Activated B cell treated with CpG ODN at 0.5 μM for 24 hours (primary cell): ENCODE measurements around the gene RFC4. TPM values are rescaled to one million over a fixed set of nuclear protein-coding genes. Genes with fewer than 3 reads are reported as not detected.

Experiments
- ATAC-seq: fragments of 200-7000 bp; cut with Tn5 transposase; one replicate; pipeline ENCODE4 v1.10.0; 2021; ENCODE audit warnings: low read depth, mild to moderate bottlenecking, moderate library complexity
- CTCF ChIA-PET: fragments of 350-600 bp; sonication (Branson Sonifier 250); formaldehyde crosslinking; loops from one replicate; lab custom pipeline; 2021; ENCODE audit warnings: antibody characterized with exemption; lab: Charles Lee
- POLR2A ChIA-PET: fragments of 350-600 bp; sonication (Branson Sonifier 250); formaldehyde crosslinking; loops from one replicate; lab custom pipeline; 2021; ENCODE audit warnings: antibody characterized with exemption; lab: Charles Lee
- DNase-seq: peaks from one replicate; pipeline ENCODE4 v3.0.0; 2022
- H3K27ac Mint-ChIP-seq: one replicate; pipeline ENCODE4 v1.8.0; 2020; ENCODE audit warnings: mixed read lengths
- H3K27me3 Mint-ChIP-seq: one replicate; pipeline ENCODE4 v1.8.0; 2021; ENCODE audit warnings: mixed read lengths
- H3K36me3 Mint-ChIP-seq: one replicate; pipeline ENCODE4 v1.8.0; 2021; ENCODE audit warnings: low read depth, mixed read lengths
- H3K4me1 Mint-ChIP-seq: one replicate; pipeline ENCODE4 v1.8.0; 2021; ENCODE audit warnings: mixed read lengths
- H3K4me3 Mint-ChIP-seq: one replicate; pipeline ENCODE4 v1.8.0; 2020; ENCODE audit warnings: mild to moderate bottlenecking, mixed read lengths
- H3K9me3 Mint-ChIP-seq: one replicate; pipeline ENCODE4 v1.8.0; 2020; ENCODE audit warnings: mixed read lengths
- CTCF ChIP-seq: fragments of 200-600 bp; IDR thresholded peaks from one replicate; pipeline ENCODE4 v1.8.0; 2022; ENCODE audit warnings: antibody characterized with exemption, mild to moderate bottlenecking
- intact Hi-C: fragments of 100-400 bp; cut with micrococcal nuclease; formaldehyde crosslinking; loops from one replicate; pipeline ENCODE4 v1.15.1; 2024
- total RNA-seq: library from RNA; stranded (reverse); gene quantifications from 2 replicates; pipeline ENCODE4 v1.2.3, GENCODE V29; 2022

Gene RFC4
- total RNA-seq, 1 donor from 2014 or later, result 29.9 TPM

DNA sequence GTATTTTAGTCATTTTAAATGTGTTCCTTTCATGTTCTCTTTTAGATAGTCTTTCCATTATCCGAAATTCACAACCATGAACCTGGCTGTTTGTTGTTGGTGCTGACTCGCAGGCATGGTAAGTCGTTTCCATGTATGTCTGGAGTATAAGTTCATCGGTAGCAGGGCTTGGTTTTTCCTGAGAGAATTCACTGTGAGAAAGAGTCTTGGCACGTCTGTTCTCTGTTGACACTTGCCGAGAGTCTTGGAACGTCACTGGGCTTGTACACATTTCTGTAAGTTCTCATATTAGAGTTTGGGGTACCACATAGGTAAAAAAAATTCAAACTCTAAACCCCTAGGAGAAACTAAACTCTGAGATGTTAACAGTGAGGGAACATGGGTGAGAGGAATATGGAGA, 52.3 kb downstream of the RFC4 start:
- H3K4me3 Mint-ChIP-seq, result no peak overlapping the region
- intact Hi-C loops, result no loop called here

GRCh38 chr3:186751480-186751879, 54.8 kb downstream of the RFC4 start:
- no peak overlapping the region for H3K27ac Mint-ChIP-seq
- no peaks in the 10 kb centered on the region for H3K4me1 Mint-ChIP-seq
- DNase-seq (no peak), ATAC-seq (no peak)
- H3K27me3 Mint-ChIP-seq, result no peaks in the 10 kb centered on the region
- no peaks in the 10 kb centered on the region for H3K9me3 Mint-ChIP-seq
- H3K36me3 Mint-ChIP-seq, result no peaks in the 10 kb centered on the region
- CTCF ChIA-PET, result interaction anchor here (1.0 kb wide), 1 partner anchor 134 kb away, joined by 3 read pairs; no protein-coding TSS in a partner anchor
- POLR2A ChIA-PET, result no interaction called here
- TF ChIP-seq CTCF, result no peak
- no peak overlapping the region for H3K4me3 Mint-ChIP-seq
- intact Hi-C loops, result no loop called here

More for the DNA sequence above, 52.3 kb downstream of the RFC4 start:
- Mint-ChIP-seq H3K27me3 (no peaks in the 10 kb centered on the region), H3K4me1 (no peaks in the 10 kb centered on the region), H3K36me3 (no peaks in the 10 kb centered on the region), H3K27ac (no peak overlapping the region), H3K9me3 (no peaks in the 10 kb centered on the region)
- DNase-seq (no peak), ATAC-seq (no peak)
- ChIA-PET POLR2A (no interaction called here), CTCF (no interaction called here)
- TF ChIP-seq CTCF, result no peak

GRCh38 chr3:186750316-186750715, 56.0 kb downstream of the RFC4 start:
- CTCF ChIA-PET, result no interaction called here
- Mint-ChIP-seq H3K9me3 (no peaks in the 10 kb centered on the region), H3K27ac (no peak overlapping the region), H3K36me3 (no peaks in the 10 kb centered on the region), H3K4me3 (no peak overlapping the region), H3K27me3 (no peaks in the 10 kb centered on the region), H3K4me1 (peaks cover 4% of the 10 kb centered on the region)
- TF ChIP-seq CTCF, result no peak
- POLR2A ChIA-PET, result no interaction called here
- no peak for DNase-seq
- no peak for ATAC-seq
- intact Hi-C loops, result no loop called here

DNA sequence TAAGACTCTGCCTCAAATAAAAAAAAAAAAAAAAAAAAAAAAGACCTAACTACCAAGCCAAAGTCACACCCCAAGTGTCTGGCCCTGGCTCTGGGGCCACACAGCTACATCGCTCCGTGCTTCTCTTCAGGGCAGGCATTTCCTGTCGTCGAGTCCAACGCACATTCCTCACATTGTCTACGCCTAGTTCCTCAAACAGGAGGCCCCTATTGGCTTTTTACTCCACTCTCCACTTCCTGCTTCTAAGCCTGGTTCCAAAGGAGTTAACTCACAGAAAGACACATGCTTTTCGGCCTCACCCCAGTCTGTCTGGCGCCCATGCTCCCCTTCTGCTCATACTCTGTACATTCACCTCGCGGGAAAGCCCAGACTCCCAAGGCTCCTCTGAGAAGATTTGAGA, 60.3 kb downstream of the RFC4 start:
- Mint-ChIP-seq H3K4me3 (no peak overlapping the region), H3K9me3 (no peaks in the 10 kb centered on the region), H3K27me3 (peaks cover 2% of the 10 kb centered on the region), H3K36me3 (no peaks in the 10 kb centered on the region), H3K27ac (no peak overlapping the region), H3K4me1 (peaks cover 4% of the 10 kb centered on the region)
- intact Hi-C loops, result no loop called here
- TF ChIP-seq CTCF, result no peak
- POLR2A ChIA-PET, result interaction anchor here (2.1 kb wide), 1 partner anchor 26 kb away, joined by 4 read pairs; no protein-coding TSS in a partner anchor
- CTCF ChIA-PET, result no interaction called here
- ATAC-seq (no peak), DNase-seq (no peak)

DNA sequence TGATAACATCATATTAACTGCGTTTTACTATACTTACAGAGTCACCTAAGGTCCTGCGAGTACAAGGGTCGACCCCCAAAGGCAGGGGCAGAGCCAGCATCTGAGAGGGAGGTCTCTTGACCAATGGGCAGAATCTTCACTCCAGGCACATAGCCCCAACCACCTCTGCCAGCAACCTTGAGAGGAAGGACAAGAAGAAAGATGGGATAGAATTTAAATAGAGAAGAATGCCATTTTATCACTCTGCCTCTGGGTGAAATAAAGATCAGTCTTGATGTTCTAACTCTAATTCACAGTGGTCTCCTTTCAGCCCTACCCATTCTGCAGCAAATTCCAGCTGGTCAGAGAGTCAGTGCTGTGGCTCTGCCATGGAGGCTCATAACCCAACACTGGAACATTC, 62.6 kb downstream of the RFC4 start:
- no peak for DNase-seq
- Mint-ChIP-seq H3K4me1 (peaks cover 4% of the 10 kb centered on the region), H3K27ac (no peak overlapping the region), H3K4me3 (no peak overlapping the region), H3K27me3 (peaks cover 2% of the 10 kb centered on the region), H3K9me3 (no peaks in the 10 kb centered on the region), H3K36me3 (no peaks in the 10 kb centered on the region)
- intact Hi-C loops, result no loop called here
- no peak for TF ChIP-seq CTCF
- no peak for ATAC-seq
- ChIA-PET POLR2A (no interaction called here), CTCF (no interaction called here)
